HEK293 (cell line): ENCODE data around the gene KDM4B.
A peak's percentile ranks its signal among the peaks of the same experiment; 100 is the strongest.

Experiments
- CTCF ChIA-PET: fragments of 350-600 bp; formaldehyde crosslinking; extraction: SDS; loops from one replicate; lab custom pipeline; 2021; ENCODE audit warnings: antibody characterized with exemption; lab: Yijun Ruan, JAX
- POLR2A ChIA-PET: fragments of 300-600 bp; formaldehyde crosslinking; extraction: SDS; loops from one replicate; lab custom pipeline; 2020; ENCODE audit warnings: antibody characterized with exemption, inconsistent platforms; lab: Yijun Ruan, JAX
- H3K27ac ChIP-seq: fragments of 200-500 bp; sonication (Bioruptor generic); 2 replicates; pipeline ENCODE4 v1.5.1; 2014; ENCODE audit warnings: low read depth, low read length, control low read depth, inconsistent platforms; ENCODE audit errors: extremely low read depth
- H3K36me3 ChIP-seq, 2 experiments: fragments of 200-500 bp in 1 of 2; sonication (Bioruptor generic) in 1 of 2; 1 replicate in 1 of 2; 2 replicates in 1 of 2; pipeline ENCODE4 v1.5.1; 2014 to 2017; ENCODE audit warnings: inconsistent platforms in 2 of 2, low read length in 2 of 2; ENCODE audit not compliant: control insufficient read depth in 2 of 2, insufficient read depth in 1 of 2
- H3K4me1 ChIP-seq: fragments of 200-500 bp; sonication (Bioruptor generic); 2 replicates; pipeline ENCODE4 v1.5.1; 2014; ENCODE audit warnings: mild to moderate bottlenecking, low read length, inconsistent platforms; ENCODE audit not compliant: control insufficient read depth, insufficient read depth
- H3K4me3 ChIP-seq: 2 replicates; pipeline ENCODE4 v1.5.1; 2011; ENCODE audit warnings: low read depth, mild to moderate bottlenecking, control low read depth, low read length, moderate library complexity
- H3K9me3 ChIP-seq: fragments of 200-500 bp; sonication (Bioruptor generic); 2 replicates; pipeline ENCODE4 v1.5.1; 2014; ENCODE audit warnings: low read depth, low read length, inconsistent platforms; ENCODE audit not compliant: control insufficient read depth, insufficient read depth
- EGR2 ChIP-seq: fragments of 450-650 bp; formaldehyde crosslinking; IDR thresholded peaks from 2 replicates; pipeline ENCODE4 v1.5.1; 2016; ENCODE audit warnings: low read depth, missing biosample characterization, missing genetic modification characterization
- GLI2 ChIP-seq: fragments of 450-650 bp; formaldehyde crosslinking; IDR thresholded peaks from 2 replicates; pipeline ENCODE4; 2017; ENCODE audit warnings: missing biosample characterization, missing genetic modification characterization, low read depth, borderline replicate concordance
- GLI4 ChIP-seq: fragments of 450-650 bp; formaldehyde crosslinking; IDR thresholded peaks from 2 replicates; pipeline ENCODE4 v1.5.1; 2016; ENCODE audit warnings: missing biosample characterization, missing genetic modification characterization
- GLIS1 ChIP-seq: fragments of 450-650 bp; formaldehyde crosslinking; IDR thresholded peaks from 2 replicates; pipeline ENCODE4 v1.5.1; 2016; ENCODE audit warnings: missing biosample characterization, missing genetic modification characterization
- HOXC10 ChIP-seq: sonication (generic); formaldehyde crosslinking; IDR thresholded peaks from 2 replicates; pipeline ENCODE4 v1.8.1; 2023; ENCODE audit warnings: mild to moderate bottlenecking, missing genetic modification reagents
- KLF16 ChIP-seq: fragments of 450-650 bp; formaldehyde crosslinking; IDR thresholded peaks from 2 replicates; pipeline ENCODE4 v1.5.1; 2017; ENCODE audit warnings: missing biosample characterization, missing genetic modification characterization
- SALL2 ChIP-seq: fragments of 450-650 bp; formaldehyde crosslinking; IDR thresholded peaks from 2 replicates; pipeline ENCODE4 v1.5.0; 2017; ENCODE audit warnings: missing biosample characterization, mild to moderate bottlenecking, missing genetic modification characterization, borderline replicate concordance
- SCRT1 ChIP-seq: fragments of 450-650 bp; formaldehyde crosslinking; IDR thresholded peaks from 2 replicates; pipeline ENCODE4 v1.5.1; 2016; ENCODE audit warnings: missing biosample characterization, missing genetic modification characterization, borderline replicate concordance
- SCRT2 ChIP-seq: fragments of 450-650 bp; formaldehyde crosslinking; IDR thresholded peaks from 2 replicates; pipeline ENCODE4 v1.5.1; 2016; ENCODE audit warnings: missing biosample characterization, missing genetic modification characterization
- TCF7L2 ChIP-seq: IDR thresholded peaks from 2 replicates; pipeline ENCODE4 v1.6.1; 2011; ENCODE audit warnings: low read depth, mild to moderate bottlenecking, inconsistent platforms, low read length, moderate library complexity, borderline replicate concordance
- ZFHX2 ChIP-seq: fragments of 450-650 bp; formaldehyde crosslinking; conservative IDR thresholded peaks from 2 replicates; pipeline ENCODE4 v1.5.1; 2016; ENCODE audit warnings: missing biosample characterization, missing genetic modification characterization
- ZNF324 ChIP-seq: fragments of 450-650 bp; formaldehyde crosslinking; IDR thresholded peaks from 2 replicates; pipeline ENCODE4 v1.5.1; 2016; ENCODE audit warnings: missing biosample characterization, missing genetic modification characterization
- ZNF585B ChIP-seq: fragments of 450-650 bp; formaldehyde crosslinking; IDR thresholded peaks from 2 replicates; pipeline ENCODE4 v1.5.1; 2016; ENCODE audit warnings: missing biosample characterization, missing genetic modification characterization
- ZNF654 ChIP-seq: fragments of 450-650 bp; formaldehyde crosslinking; IDR thresholded peaks from 2 replicates; pipeline ENCODE4 v1.5.1; 2016; ENCODE audit warnings: low read depth, missing biosample characterization, missing genetic modification characterization
- ZNF747 ChIP-seq: fragments of 450-650 bp; formaldehyde crosslinking; IDR thresholded peaks from 2 replicates; pipeline ENCODE4 v1.5.1; 2016; ENCODE audit warnings: missing biosample characterization, missing genetic modification characterization
- ZNF843 ChIP-seq: fragments of 450-650 bp; formaldehyde crosslinking; IDR thresholded peaks from 2 replicates; pipeline ENCODE4 v1.5.1; 2016; ENCODE audit warnings: missing biosample characterization, missing genetic modification characterization
- TF ChIP-seq, protein P1 (sequence below): fragments of 450-650 bp; formaldehyde crosslinking; IDR thresholded peaks from 2 replicates; pipeline ENCODE4 v1.5.1; 2016; ENCODE audit warnings: missing biosample characterization, missing genetic modification characterization
- TF ChIP-seq, protein P2 (sequence below): fragments of 450-650 bp; formaldehyde crosslinking; IDR thresholded peaks from 2 replicates; pipeline ENCODE4; 2016; ENCODE audit warnings: missing biosample characterization, missing genetic modification characterization
- TF ChIP-seq, protein P3 (sequence below): fragments of 450-650 bp; formaldehyde crosslinking; IDR thresholded peaks from 2 replicates; pipeline ENCODE4 v1.5.1; 2017; ENCODE audit warnings: missing biosample characterization, missing genetic modification characterization
- TF ChIP-seq, protein P4 (sequence below): fragments of 450-650 bp; formaldehyde crosslinking; IDR thresholded peaks from 2 replicates; pipeline ENCODE4 v1.5.1; 2017; ENCODE audit warnings: missing biosample characterization, missing genetic modification characterization
- TF ChIP-seq, protein P5 (sequence below): fragments of 450-650 bp; formaldehyde crosslinking; IDR thresholded peaks from 2 replicates; pipeline ENCODE4 v1.5.1; 2016; ENCODE audit warnings: missing biosample characterization, missing genetic modification characterization
- TF ChIP-seq, protein P6 (sequence below): fragments of 450-650 bp; formaldehyde crosslinking; IDR thresholded peaks from 2 replicates; pipeline ENCODE4 v1.5.1; 2016; ENCODE audit warnings: missing biosample characterization, missing genetic modification characterization, low read depth
- TF ChIP-seq, protein P7 (sequence below): fragments of 450-650 bp; formaldehyde crosslinking; IDR thresholded peaks from 2 replicates; pipeline ENCODE4 v1.5.1; 2016; ENCODE audit warnings: missing biosample characterization, missing genetic modification characterization

KDM4B gene

DNA sequence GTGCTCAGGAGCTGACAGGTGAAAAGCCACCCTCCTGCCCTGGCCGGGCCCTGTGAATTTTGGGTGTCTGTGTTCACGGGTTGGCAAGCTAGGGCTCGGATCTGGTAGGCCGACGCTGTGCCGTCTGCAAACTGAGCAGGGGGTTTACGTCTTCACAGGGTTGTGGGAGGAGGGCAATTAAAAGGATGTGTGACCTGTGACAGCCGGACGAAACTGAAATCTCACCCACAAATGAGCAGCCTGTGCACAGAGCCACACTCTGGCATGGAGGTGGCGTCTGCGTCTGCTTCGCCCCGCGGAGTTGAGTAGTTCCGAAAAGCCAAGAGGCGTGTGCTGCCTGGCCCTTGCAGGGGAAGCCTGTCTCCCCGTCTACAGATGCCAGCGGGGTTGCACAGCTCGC, 117.3 kb downstream of the KDM4B start (continued):
- TF ChIP-seq ZNF654 (tag by site-specific recombination) (no peak), GLI2 (tag by site-specific recombination) (no peak), ZNF747 (tag by site-specific recombination) (no peak), HOXC10 (CRISPR knock-in tag) (no peak), ZNF843 (tag by site-specific recombination) (no peak)
- TF ChIP-seq, protein P1, sequence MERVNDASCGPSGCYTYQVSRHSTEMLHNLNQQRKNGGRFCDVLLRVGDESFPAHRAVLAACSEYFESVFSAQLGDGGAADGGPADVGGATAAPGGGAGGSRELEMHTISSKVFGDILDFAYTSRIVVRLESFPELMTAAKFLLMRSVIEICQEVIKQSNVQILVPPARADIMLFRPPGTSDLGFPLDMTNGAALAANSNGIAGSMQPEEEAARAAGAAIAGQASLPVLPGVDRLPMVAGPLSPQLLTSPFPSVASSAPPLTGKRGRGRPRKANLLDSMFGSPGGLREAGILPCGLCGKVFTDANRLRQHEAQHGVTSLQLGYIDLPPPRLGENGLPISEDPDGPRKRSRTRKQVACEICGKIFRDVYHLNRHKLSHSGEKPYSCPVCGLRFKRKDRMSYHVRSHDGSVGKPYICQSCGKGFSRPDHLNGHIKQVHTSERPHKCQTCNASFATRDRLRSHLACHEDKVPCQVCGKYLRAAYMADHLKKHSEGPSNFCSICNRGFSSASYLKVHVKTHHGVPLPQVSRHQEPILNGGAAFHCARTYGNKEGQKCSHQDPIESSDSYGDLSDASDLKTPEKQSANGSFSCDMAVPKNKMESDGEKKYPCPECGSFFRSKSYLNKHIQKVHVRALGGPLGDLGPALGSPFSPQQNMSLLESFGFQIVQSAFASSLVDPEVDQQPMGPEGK (tag by site-specific recombination): no peak
- TF ChIP-seq, protein P2, sequence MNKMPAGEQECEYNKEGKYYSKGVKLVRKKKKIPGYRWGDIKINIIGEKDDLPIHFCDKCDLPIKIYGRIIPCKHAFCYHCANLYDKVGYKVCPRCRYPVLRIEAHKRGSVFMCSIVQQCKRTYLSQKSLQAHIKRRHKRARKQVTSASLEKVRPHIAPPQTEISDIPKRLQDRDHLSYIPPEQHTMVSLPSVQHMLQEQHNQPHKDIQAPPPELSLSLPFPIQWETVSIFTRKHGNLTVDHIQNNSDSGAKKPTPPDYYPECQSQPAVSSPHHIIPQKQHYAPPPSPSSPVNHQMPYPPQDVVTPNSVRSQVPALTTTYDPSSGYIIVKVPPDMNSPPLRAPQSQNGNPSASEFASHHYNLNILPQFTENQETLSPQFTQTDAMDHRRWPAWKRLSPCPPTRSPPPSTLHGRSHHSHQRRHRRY (tag by site-specific recombination): no peak

DNA sequence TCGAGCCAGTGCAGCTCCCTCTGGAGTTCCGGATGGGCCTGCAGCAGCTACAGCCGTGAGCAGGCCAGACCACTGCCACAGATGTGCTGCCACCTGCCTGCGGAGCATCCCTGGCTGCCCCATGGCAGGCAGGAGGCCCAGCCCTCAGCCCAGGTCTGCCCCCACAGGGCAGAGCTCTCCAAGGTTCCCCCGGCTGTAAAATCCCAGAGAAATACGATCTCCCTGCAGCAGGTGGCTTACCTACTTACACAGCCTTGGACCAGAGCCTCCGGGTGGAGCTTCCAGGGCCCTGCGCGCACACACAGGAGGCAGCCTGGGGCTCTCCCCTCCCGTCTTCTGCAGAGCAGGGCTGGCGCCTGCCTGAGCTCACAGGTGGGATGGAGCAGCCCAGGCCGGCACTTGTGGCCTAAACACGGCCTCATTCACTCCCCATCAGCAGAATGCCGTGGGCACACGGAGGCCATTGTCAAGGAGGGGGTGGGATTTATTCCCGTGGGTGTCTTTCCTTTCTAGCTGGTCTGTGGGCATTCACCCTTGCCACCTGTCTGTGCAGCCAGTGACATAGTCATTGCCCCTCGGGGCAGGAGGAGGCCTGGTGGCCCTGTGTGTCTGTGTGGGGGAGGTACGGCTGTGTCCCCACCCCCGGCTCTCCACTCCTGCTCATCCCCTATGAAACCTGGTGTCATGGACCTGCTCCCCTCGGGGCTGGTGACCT, 118.0 kb downstream of the KDM4B start:
- Histone ChIP-seq H3K27ac (no peak overlapping the region), H3K4me3 (no peak overlapping the region), H3K36me3 (peaks cover 0 to 33% of the 10 kb centered on the region in 2 experiments; a peak in 1 of 3 replicates), H3K4me1 (no peaks in the 10 kb centered on the region), H3K9me3 (no peaks in the 10 kb centered on the region)
- ChIA-PET CTCF (interaction anchor here (0.8 kb wide), 1 partner anchor 51 kb away, joined by 3 read pairs; no protein-coding TSS in a partner anchor), POLR2A (no interaction called here)
- TF ChIP-seq EGR2 (tag by site-specific recombination): peak; percentile 91
- TF ChIP-seq, protein P3, sequence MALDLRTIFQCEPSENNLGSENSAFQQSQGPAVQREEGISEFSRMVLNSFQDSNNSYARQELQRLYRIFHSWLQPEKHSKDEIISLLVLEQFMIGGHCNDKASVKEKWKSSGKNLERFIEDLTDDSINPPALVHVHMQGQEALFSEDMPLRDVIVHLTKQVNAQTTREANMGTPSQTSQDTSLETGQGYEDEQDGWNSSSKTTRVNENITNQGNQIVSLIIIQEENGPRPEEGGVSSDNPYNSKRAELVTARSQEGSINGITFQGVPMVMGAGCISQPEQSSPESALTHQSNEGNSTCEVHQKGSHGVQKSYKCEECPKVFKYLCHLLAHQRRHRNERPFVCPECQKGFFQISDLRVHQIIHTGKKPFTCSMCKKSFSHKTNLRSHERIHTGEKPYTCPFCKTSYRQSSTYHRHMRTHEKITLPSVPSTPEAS (tag by site-specific recombination): no peak
- peak; percentile 69 for TF ChIP-seq GLIS1
- no peak for TF ChIP-seq KLF16 (tag by site-specific recombination)
- TF ChIP-seq TCF7L2: no peak
- TF ChIP-seq, protein P4, sequence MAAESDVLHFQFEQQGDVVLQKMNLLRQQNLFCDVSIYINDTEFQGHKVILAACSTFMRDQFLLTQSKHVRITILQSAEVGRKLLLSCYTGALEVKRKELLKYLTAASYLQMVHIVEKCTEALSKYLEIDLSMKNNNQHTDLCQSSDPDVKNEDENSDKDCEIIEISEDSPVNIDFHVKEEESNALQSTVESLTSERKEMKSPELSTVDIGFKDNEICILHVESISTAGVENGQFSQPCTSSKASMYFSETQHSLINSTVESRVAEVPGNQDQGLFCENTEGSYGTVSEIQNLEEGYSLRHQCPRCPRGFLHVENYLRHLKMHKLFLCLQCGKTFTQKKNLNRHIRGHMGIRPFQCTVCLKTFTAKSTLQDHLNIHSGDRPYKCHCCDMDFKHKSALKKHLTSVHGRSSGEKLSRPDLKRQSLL: no peak
- TF ChIP-seq, protein P5, sequence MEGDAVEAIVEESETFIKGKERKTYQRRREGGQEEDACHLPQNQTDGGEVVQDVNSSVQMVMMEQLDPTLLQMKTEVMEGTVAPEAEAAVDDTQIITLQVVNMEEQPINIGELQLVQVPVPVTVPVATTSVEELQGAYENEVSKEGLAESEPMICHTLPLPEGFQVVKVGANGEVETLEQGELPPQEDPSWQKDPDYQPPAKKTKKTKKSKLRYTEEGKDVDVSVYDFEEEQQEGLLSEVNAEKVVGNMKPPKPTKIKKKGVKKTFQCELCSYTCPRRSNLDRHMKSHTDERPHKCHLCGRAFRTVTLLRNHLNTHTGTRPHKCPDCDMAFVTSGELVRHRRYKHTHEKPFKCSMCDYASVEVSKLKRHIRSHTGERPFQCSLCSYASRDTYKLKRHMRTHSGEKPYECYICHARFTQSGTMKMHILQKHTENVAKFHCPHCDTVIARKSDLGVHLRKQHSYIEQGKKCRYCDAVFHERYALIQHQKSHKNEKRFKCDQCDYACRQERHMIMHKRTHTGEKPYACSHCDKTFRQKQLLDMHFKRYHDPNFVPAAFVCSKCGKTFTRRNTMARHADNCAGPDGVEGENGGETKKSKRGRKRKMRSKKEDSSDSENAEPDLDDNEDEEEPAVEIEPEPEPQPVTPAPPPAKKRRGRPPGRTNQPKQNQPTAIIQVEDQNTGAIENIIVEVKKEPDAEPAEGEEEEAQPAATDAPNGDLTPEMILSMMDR (tag by site-specific recombination): peak; percentile 96
- TF ChIP-seq, protein P6, sequence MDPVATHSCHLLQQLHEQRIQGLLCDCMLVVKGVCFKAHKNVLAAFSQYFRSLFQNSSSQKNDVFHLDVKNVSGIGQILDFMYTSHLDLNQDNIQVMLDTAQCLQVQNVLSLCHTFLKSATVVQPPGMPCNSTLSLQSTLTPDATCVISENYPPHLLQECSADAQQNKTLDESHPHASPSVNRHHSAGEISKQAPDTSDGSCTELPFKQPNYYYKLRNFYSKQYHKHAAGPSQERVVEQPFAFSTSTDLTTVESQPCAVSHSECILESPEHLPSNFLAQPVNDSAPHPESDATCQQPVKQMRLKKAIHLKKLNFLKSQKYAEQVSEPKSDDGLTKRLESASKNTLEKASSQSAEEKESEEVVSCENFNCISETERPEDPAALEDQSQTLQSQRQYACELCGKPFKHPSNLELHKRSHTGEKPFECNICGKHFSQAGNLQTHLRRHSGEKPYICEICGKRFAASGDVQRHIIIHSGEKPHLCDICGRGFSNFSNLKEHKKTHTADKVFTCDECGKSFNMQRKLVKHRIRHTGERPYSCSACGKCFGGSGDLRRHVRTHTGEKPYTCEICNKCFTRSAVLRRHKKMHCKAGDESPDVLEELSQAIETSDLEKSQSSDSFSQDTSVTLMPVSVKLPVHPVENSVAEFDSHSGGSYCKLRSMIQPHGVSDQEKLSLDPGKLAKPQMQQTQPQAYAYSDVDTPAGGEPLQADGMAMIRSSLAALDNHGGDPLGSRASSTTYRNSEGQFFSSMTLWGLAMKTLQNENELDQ: no peak
- TF ChIP-seq ZNF324 (tag by site-specific recombination): no peak
- TF ChIP-seq SCRT2 (tag by site-specific recombination): peak; percentile 95
- TF ChIP-seq GLI4 (tag by site-specific recombination): no peak
- no peak for TF ChIP-seq SALL2 (tag by site-specific recombination)
- TF ChIP-seq SCRT1: peak; percentile 96
- peak; percentile 86 for TF ChIP-seq ZFHX2 (tag by site-specific recombination)
- TF ChIP-seq, protein P7, sequence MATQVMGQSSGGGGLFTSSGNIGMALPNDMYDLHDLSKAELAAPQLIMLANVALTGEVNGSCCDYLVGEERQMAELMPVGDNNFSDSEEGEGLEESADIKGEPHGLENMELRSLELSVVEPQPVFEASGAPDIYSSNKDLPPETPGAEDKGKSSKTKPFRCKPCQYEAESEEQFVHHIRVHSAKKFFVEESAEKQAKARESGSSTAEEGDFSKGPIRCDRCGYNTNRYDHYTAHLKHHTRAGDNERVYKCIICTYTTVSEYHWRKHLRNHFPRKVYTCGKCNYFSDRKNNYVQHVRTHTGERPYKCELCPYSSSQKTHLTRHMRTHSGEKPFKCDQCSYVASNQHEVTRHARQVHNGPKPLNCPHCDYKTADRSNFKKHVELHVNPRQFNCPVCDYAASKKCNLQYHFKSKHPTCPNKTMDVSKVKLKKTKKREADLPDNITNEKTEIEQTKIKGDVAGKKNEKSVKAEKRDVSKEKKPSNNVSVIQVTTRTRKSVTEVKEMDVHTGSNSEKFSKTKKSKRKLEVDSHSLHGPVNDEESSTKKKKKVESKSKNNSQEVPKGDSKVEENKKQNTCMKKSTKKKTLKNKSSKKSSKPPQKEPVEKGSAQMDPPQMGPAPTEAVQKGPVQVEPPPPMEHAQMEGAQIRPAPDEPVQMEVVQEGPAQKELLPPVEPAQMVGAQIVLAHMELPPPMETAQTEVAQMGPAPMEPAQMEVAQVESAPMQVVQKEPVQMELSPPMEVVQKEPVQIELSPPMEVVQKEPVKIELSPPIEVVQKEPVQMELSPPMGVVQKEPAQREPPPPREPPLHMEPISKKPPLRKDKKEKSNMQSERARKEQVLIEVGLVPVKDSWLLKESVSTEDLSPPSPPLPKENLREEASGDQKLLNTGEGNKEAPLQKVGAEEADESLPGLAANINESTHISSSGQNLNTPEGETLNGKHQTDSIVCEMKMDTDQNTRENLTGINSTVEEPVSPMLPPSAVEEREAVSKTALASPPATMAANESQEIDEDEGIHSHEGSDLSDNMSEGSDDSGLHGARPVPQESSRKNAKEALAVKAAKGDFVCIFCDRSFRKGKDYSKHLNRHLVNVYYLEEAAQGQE: peak; percentile 71
- no peak for TF ChIP-seq ZNF585B (tag by site-specific recombination)
